Measurements from ENCODE around the gene EVA1A. TPM values are rescaled to one million over a fixed set of nuclear protein-coding genes. Genes with fewer than 3 reads are reported as not detected.
A peak's percentile ranks its signal among the peaks of the same experiment; 100 is the strongest.

Gene EVA1A
- total and polyA plus RNA-seq, 2 of the 8 experiments (the other 6 are each of a cell fraction or from before 2014, with no cell fraction given): 2.4 to 4.3 TPM

- WGBS, 2 experiments (ENCODE audit: extremely low coverage in 1 of 2, insufficient coverage in 1 of 2, insufficient read length in 1 of 2, insufficient replicate concordance in 2 of 2, low coverage in 1 of 2, low lambda C conversion rate in 2 of 2, missing lambda C conversion rate in 1 of 2): 91% methylated on average over 5 of the region's 5 CpGs; no CpG with 5 or more reads in 1 of the 2 experiments
- Histone ChIP-seq H3K23me2 (ENCODE audit: low read depth, low read length) (no peaks in the 10 kb centered on the region), H3K9ac (replicated peaks in 1 of 4; ENCODE audit: extremely low read depth in 1 of 4, low read depth in 3 of 4, low read length in 3 of 4) (peak overlapping the region in 1 of 4 experiments; percentile 34; a peak in 1 of 7 replicates), H3K18ac (ENCODE audit: extremely low read depth, low read length) (no peak overlapping the region), H3K4ac (replicated peaks; ENCODE audit: insufficient read length, low read depth, low read length) (no peak overlapping the region), H2BK20ac (ENCODE audit: low read length) (no peak overlapping the region), H2BK120ac (replicated peaks; ENCODE audit: low read depth, low read length) (no peak overlapping the region), H2AFZ (ENCODE audit: low read length) (0 out of 2 replicates have a peak overlapping the region, but pooled peaks have one; percentile 76), H3K79me1 (ENCODE audit: low read depth, low read length) (no peaks in the 10 kb centered on the region), H3K27ac (ENCODE audit: low read depth, low read length) (no peak overlapping the region), H3K4me1 (replicated peaks in 1 of 4; ENCODE audit: control insufficient read depth in 3 of 4, insufficient read depth in 4 of 4, low read length in 3 of 4) (no peaks in the 10 kb centered on the region), H3K4me3 (ENCODE audit: extremely low read depth in 1 of 4, insufficient read depth in 2 of 4, low read depth in 3 of 4, low read length in 4 of 4) (no peak overlapping the region), H3K56ac (replicated peaks; ENCODE audit: insufficient read length, low read depth, low read length) (no peak overlapping the region), H2BK12ac (ENCODE audit: low read depth, low read length) (no peak overlapping the region), H4K20me1 (replicated peaks in 1 of 2; ENCODE audit: control insufficient read depth in 1 of 2, insufficient read depth in 2 of 2, low read length in 2 of 2) (no peaks in the 10 kb centered on the region), H3K4me2 (ENCODE audit: insufficient read depth in 1 of 2, low read depth in 2 of 2, low read length in 2 of 2) (no peak overlapping the region), H4K8ac (ENCODE audit: extremely low read depth, insufficient read depth, low read length) (no peak overlapping the region), H2BK15ac (ENCODE audit: low read length) (no peak overlapping the region), H4K5ac (ENCODE audit: insufficient read length, low read depth, low read length) (no peak overlapping the region), H3K27me3 (replicated peaks in 1 of 4; ENCODE audit: control insufficient read depth in 3 of 4, extremely low read depth in 1 of 4, insufficient read depth in 3 of 4, low read length in 3 of 4) (no peaks in the 10 kb centered on the region), H3K14ac (ENCODE audit: insufficient read length) (no peak overlapping the region), H2BK5ac (ENCODE audit: low read depth, low read length) (no peak overlapping the region), H3K23ac (ENCODE audit: insufficient read length) (no peak overlapping the region), H4K91ac (replicated peaks; ENCODE audit: insufficient read length, low read length) (no peak overlapping the region), H3K36me3 (ENCODE audit: control insufficient read depth in 2 of 4, insufficient read depth in 4 of 4, low read length in 3 of 4) (no peaks in the 10 kb centered on the region), H2AK5ac (ENCODE audit: low read depth, low read length) (no peak overlapping the region), H3K79me2 (ENCODE audit: control insufficient read depth in 1 of 2, insufficient read depth in 2 of 2, low read length in 2 of 2) (no peaks in the 10 kb centered on the region), H3K9me3 (ENCODE audit: insufficient read depth in 2 of 2, low read depth in 1 of 2, low read length in 1 of 2) (no peaks in the 10 kb centered on the region)
- CTCF ChIA-PET (ENCODE audit: partially characterized antibody): interaction anchor here (1.6 kb wide), 1 partner anchor 9 kb away, joined by 7 read pairs; no protein-coding TSS in a partner anchor
- FAIRE-seq: no peak
- DNase-seq (ENCODE audit: low read depth in 1 of 2, low spot score in 2 of 2): no peak
- POLR2A ChIA-PET (ENCODE audit: partially characterized antibody): no interaction called here
- no peak for TF ChIP-seq TEAD4 (IDR thresholded peaks at IDR 0.05; ENCODE audit: low read depth, low read length)
- no peak for TF ChIP-seq RAD21 (IDR thresholded peaks at IDR 0.05 in 1 of 2, conservative IDR thresholded peaks at IDR 0.05 in 1 of 2; ENCODE audit: low read depth in 2 of 2, low read length in 2 of 2)
- TF ChIP-seq CBX8 (IDR thresholded peaks at IDR 0.05; ENCODE audit: borderline replicate concordance, low read depth, low read length): no peak
- no peak for TF ChIP-seq SUZ12 (IDR thresholded peaks at IDR 0.05; ENCODE audit: low read length)
- no peak for TF ChIP-seq SP2 (IDR thresholded peaks at IDR 0.05; ENCODE audit: low read length)
- TF ChIP-seq PHF8 (conservative IDR thresholded peaks at IDR 0.05; ENCODE audit: low read depth, low read length): no peak
- no peak for TF ChIP-seq SIRT6 (IDR thresholded peaks at IDR 0.05; ENCODE audit: low read length)
- TF ChIP-seq SIN3A (conservative IDR thresholded peaks at IDR 0.05 in 1 of 2, IDR thresholded peaks at IDR 0.05 in 1 of 2; ENCODE audit: low read depth in 1 of 2, low read length in 2 of 2): no peak
- no peak for TF ChIP-seq KDM5A (IDR thresholded peaks at IDR 0.05; ENCODE audit: low read length)
- TF ChIP-seq SP4 (IDR thresholded peaks at IDR 0.05; ENCODE audit: low read length): no peak
- no peak for TF ChIP-seq RBBP5 (IDR thresholded peaks at IDR 0.05; ENCODE audit: borderline replicate concordance, low read depth, low read length)
- TF ChIP-seq MAX (IDR thresholded peaks at IDR 0.05): no peak
- TF ChIP-seq TAF1 (IDR thresholded peaks at IDR 0.05; ENCODE audit: low read depth, low read length): no peak
Observed at GRCh38 chr2:75587954-75588587, 27.3 kb upstream of the EVA1A start.

Measured in H1 (cell line).